Measurements from ENCODE around the gene POMP.
"Not testable (repeated sequence)": the region's sequence is repeated elsewhere in the genome, so short reads cannot be mapped to it uniquely, and the experiment has no call there.

The POMP gene

GRCh38 chr13:28638756-28639155 lies 20.2 kb upstream of the POMP start:
- no peak for DNase-seq

- DNase-seq, result no peak
Measured at GRCh38 chr13:28640861-28641599, 17.9 kb upstream of the POMP start.

DNA sequence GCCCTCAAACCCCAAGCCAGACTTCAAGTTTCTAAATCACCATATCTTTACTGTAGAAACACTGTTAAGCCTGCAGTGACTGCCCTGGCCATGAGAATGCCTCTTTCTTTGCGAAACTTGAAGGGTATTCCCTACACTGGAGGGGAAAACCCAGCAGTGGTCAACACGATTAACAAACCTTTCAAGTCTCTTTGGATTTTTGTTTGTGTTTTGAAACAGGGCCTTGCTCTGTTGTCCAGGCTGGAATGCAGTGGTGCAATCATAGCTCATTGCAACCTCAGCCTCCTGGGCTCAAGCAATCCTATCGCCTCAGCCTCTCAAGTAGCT lies 17.4 kb upstream of the POMP start:
- DNase-seq, result no peak

GRCh38 chr13:28650284-28650683 lies 8.6 kb upstream of the POMP start:
- DNase-seq, result no peak

- no peak for DNase-seq
Measured at GRCh38 chr13:28651810-28652401, 7.0 kb upstream of the POMP start.

GRCh38 chr13:28653111-28653510 lies 5.8 kb upstream of the POMP start:
- no peak for DNase-seq

DNA sequence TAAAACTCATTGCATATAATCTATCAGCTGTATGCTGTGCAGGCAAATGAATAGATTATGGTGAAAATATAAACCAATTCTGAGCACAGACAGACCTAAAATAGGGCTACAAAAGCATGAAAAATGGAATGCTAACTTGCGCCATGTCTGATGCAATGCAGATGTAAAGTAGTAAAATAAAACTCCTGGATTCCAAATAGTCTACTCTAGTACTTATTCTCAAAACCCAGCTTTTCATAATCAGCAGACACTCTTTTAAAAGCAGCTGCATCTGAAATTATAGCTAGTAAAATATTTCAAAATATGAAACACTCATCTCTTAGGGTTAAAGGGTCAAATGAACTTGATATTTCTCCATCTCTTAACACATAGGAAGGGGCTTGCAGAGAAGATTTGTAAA lies 4.7 kb upstream of the POMP start:
- DNase-seq, result no peak

DNA sequence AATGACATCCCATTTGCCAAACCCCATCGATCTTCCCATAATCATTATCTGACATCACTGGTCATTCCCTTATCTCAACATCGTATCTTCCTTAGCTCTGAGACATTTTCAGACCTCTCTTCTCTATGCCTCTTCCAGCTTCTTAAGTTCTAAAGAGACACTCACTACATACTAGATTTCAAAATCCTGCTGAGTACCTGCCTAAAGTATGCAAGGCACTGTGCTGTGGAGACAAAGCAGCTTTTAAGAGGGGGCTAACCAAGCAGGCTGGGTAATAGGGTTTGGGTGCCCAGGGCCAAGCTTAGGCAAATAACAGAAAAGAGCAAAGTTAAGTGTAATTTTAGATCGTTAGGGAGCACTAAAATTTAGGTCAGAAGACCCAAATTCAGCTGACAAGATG lies 3.4 kb upstream of the POMP start:
- DNase-seq, result no peak

DNA sequence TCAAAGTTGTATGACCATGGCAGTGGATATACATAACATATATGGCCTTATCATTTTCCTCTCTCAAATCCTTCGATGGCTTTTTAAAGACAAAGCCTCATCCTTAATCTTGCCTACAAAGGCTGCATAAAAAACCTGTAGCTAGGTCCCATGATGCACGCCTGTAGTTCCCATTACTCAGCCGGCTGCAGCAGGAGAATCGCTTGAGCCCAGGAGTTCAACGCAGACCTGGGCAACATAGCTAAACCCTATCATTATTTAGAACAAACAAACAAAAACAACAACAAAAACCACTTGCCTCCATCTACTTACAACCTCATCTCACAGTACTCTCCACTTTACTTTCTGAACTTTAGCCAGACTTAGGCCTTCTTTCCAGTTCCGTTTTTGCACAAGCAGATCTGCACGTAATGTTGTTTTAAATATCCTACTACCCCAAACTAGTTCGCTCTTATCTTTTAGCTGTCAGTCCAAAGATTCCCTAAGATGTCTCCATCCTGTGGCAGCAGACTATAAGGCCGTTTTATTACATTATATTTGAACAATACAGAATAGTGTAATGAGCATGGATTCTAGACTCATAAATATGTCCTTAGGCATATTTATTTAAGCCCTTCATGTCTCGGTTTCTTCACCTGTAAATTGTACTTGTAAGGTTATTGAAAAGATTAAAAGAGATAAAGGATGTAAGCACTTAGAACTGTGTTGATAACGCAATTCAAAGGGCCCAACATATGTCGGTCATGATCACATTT lies 969 bp upstream of the POMP start:
- no peak for DNase-seq

DNA sequence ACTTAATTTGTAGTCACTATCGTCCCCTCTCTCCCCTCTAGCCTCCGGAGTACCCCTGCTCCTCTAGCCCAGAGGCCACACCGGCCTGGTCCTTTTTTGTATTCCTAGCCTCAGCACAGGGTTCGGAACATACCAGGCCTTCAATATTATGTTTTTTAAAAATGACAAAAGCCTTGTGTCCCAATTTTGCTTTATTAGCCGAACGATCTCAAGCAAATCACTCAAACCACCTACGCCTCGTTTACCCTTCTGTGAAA lies 463 bp upstream of the POMP start:
- DNase-seq, result no peak

GRCh38 chr13:28659621-28659970 lies 666 bp downstream of the POMP start:
- DNase-seq, result no peak

GRCh38 chr13:28666897-28667488 lies 8.1 kb downstream of the POMP start:
- no peak for DNase-seq

DNA sequence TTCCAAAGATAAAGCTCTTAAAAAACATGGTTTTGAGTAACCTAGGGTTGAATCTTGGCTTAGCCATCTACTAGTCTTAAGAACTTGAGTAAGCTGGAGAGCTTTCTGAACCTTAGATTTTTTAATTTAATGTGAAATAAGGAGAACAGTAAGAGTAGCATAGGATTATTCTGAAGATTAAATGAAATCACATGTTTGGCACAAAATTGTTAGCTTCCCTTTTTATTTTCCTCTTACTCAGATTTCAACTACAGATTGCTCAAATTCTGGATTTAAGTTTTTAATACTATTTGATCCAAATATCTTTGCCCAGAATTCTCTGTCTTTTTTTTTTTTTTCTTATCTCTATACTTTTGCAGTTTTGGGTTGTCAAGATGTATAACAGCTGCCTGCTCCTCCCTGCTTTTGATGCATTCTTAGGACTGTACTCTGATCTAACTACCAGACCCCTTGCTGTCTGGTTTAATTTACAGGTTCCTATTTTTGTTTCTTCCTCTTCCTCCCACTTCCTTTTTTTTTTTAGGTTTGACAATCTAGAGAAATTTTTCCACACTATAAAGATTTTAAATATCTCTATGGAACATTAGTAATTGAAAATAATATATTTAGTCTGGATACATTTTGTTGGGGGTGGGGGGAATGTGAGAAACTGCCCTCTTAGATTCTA lies 12.3 kb downstream of the POMP start:
- DNase-seq, result no peak

DNA sequence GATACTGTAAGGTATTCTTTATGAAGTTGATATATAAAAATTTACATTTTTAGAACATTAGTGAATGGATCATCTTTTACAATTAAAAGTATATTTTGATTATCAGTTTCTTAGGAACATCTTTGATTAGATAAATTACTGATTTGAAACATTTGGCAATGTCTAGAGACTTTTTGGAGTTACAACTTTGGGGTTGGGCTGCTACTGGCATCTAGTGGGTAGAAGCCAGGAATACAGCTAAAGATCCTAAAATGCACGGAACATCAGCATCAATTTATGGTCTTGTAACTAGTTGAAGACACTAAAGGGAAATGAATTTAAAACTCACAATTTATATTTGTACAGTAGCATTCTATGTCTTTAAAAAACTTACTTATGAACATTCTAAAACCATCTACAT lies 19.9 kb downstream of the POMP start:
- no peak for DNase-seq

DNA sequence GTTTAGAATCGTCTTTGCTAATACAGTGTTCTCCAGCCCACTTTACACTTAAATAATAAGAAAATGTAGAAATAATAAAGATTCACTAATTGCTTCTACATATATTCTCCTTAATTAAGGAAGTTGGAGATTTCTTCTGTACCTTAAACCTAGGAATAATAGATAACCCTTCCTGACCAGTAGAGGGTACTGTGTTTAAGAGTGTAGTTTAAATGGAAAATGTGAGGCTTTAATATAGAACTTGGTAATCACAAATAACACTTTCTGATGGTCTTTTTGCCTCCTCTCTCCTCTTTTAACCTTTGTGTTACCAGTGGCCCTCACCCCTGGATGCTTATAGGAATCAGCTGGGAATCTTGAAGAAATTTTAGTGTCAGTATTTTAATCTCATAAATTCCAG lies 20.7 kb downstream of the POMP start:
- DNase-seq, result no peak

DNA sequence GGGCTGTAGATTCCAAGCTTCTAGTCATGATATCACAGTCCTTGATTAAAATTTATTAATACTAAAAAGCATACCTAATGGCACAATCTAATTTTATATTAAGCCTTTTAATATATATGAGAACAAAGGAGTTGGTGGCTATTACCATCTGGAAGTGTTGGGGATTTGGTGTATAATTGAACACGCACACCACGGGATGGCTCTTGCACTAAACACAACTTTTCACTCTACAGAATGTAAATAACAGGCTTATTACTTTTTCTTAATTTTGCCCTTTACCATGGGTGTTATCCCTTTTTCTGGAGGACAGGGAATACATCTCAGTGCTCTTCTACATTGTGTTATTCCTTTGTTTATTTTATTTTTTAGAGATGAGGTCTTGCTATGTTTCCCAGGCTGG lies 21.6 kb downstream of the POMP start:
- DNase-seq, result no peak

DNA sequence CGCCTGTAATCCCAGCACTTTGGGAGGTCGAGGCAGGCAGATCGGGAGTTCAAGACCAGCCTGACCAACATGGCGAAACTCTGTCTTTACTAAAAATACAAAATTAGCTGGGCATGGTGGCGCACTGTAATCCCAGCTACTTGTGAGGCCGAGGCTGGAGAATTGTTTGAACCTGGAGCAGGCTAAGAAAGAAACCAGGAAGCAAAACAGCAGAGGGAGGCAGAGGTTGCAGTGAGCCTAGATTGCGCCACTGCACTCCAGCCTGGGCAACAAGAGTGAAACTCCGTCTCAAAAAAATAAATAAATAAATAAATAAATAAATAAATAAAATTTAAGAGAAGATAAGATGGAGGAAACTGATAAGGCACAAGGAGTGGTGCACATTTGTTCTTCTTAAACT lies 24.2 kb downstream of the POMP start:
- not testable (repeated sequence) for DNase-seq

GRCh38 chr13:28684257-28684656 lies 25.3 kb downstream of the POMP start:
- peak; percentile 2 for DNase-seq

- no peak for DNase-seq
Measured at GRCh38 chr13:28685114-28685513, 26.2 kb downstream of the POMP start.

DNA sequence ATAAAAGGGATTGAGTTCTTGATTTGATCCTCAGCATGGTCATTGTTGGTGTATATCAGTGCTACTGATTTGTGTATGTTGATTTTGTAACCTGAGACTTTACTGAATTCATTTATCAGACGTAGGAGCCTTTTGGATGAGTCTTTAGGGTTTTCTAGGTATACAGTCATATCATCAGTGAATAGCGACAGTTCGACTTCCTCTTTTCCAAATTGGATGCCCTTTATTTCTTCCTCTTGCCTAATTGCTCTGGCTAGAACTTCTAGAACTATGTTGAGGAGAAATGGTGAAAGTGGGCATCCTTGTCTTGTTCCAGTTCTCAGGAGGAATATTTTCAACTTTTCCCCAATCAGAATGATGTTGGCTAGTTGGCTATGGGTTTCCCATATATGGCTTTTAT lies 27.0 kb downstream of the POMP start:
- no peak for DNase-seq

- peak; percentile 38 for DNase-seq
Measured at GRCh38 chr13:28693605-28694491, 34.9 kb downstream of the POMP start.

DNA sequence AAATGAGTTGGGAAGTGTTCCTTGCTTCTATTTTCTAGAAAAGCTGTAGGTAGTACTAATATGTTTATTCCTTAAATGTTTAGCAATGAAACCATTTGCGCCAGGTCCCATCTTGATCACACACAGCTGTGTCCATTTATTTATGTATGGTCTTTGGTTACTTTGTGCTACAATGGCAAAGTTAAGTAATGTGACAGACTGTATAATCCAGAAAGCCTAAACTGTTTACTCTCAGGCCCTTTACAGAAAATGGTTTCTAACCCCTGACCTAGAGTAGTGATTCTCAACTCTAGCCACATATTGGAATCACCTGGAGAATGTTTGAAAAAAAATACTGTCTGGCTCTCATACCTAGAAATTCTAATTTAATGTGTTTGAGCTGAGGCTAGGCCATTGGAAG lies 38.5 kb downstream of the POMP start:
- no peak for DNase-seq

DNA sequence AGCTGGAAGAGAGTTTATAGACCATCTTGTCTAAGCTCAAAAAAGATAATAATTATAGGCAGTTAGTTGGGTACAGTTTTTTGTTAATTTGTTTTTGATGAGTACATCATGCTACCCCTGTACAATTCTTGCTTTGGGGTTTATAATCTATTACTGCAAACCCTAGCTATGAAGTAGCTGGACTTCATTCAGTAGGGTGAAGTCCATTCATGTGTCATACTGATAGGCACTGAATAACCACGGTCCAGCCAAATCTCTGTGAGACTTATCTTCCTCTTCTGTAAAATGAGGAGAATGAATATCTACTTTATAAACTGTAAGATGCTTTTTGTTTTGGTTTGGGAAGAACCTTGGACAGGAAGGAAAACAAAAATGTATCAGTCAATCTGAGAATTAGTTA lies 40.3 kb downstream of the POMP start:
- DNase-seq, result no peak

Measured in NCI-H146 (cell line).